Activated naive CD8-positive, alpha-beta T cell (primary cell): ENCODE measurements around the gene CALY.
A peak's percentile ranks its signal among the peaks of the same experiment; 100 is the strongest.

ENCODE experiments used
- H3K27ac Mint-ChIP-seq: one replicate; pipeline ENCODE4 v1.8.0; 2021; ENCODE audit warnings: mixed read lengths
- H3K27me3 Mint-ChIP-seq: one replicate; pipeline ENCODE4 v1.8.0; 2021; ENCODE audit warnings: mixed read lengths
- H3K36me3 Mint-ChIP-seq: one replicate; pipeline ENCODE4 v1.8.0; 2021; ENCODE audit warnings: mixed read lengths
- H3K4me1 Mint-ChIP-seq: one replicate; pipeline ENCODE4 v1.8.0; 2021; ENCODE audit warnings: low read depth, mixed read lengths
- H3K4me3 Mint-ChIP-seq: one replicate; pipeline ENCODE4 v1.8.0; 2021; ENCODE audit warnings: mild to moderate bottlenecking, mixed read lengths
- H3K9me3 Mint-ChIP-seq: one replicate; pipeline ENCODE4 v1.8.0; 2021; ENCODE audit warnings: low read depth, mixed read lengths

CALY gene

DNA sequence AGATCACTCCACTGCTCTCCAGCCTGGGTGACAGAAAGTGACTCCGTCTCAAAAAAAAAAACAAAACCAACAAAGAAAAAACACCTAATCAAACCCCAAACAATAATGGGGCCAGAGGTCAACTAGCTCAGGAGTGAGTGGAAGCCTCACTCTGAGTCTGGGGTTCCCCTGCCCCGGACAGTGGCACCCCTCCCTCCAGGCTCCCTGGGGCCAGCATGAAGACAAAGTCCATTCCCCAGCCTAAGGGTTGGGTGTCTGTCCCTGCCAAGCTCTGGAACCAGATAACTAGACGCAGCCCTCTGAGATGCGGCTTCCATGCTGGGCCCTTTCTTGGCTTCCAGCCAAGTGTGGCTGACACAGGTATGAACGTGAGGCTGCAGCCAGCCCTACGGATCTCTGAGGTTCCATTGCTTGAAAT is 22.9 kb upstream of the CALY start:
- H3K9me3 Mint-ChIP-seq: no peaks in the 10 kb centered on the region
- no peaks in the 10 kb centered on the region for H3K36me3 Mint-ChIP-seq
- H3K4me3 Mint-ChIP-seq: no peak overlapping the region
- H3K4me1 Mint-ChIP-seq: peaks cover 9% of the 10 kb centered on the region
- no peaks in the 10 kb centered on the region for H3K27me3 Mint-ChIP-seq
- H3K27ac Mint-ChIP-seq: no peak overlapping the region

DNA sequence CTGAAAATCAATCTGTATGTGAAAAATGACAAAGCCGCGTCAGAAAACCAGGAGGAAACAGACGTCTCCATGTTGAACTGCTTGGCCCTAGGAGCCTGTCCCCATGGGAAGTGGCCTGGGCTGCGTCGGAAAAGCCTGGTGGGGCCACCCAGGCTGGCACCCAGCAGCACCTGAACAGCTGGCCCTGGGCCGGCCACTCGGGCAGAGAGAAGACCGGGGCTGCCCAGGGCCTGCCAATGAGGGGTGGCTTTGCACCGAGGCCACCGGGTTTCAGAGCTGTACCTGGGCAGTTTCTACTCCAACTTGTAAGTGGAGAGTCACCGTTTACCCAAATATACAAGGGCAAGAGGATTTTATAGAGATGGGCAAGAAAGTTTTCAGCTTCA is 22.2 kb upstream of the CALY start:
- H3K27me3 Mint-ChIP-seq: no peaks in the 10 kb centered on the region
- no peaks in the 10 kb centered on the region for H3K9me3 Mint-ChIP-seq
- H3K4me3 Mint-ChIP-seq: no peak overlapping the region
- H3K27ac Mint-ChIP-seq: no peak overlapping the region
- no peaks in the 10 kb centered on the region for H3K36me3 Mint-ChIP-seq
- peaks cover 9% of the 10 kb centered on the region for H3K4me1 Mint-ChIP-seq

GRCh38 chr10:133358162-133358924 is 21.6 kb upstream of the CALY start:
- no peaks in the 10 kb centered on the region for H3K36me3 Mint-ChIP-seq
- H3K27ac Mint-ChIP-seq: no peak overlapping the region
- H3K4me3 Mint-ChIP-seq: no peak overlapping the region
- peaks cover 9% of the 10 kb centered on the region for H3K4me1 Mint-ChIP-seq
- no peaks in the 10 kb centered on the region for H3K27me3 Mint-ChIP-seq
- no peaks in the 10 kb centered on the region for H3K9me3 Mint-ChIP-seq

- Mint-ChIP-seq H3K36me3 (no peaks in the 10 kb centered on the region), H3K27ac (no peak within 1 kb of the TSS), H3K27me3 (no peaks in the 10 kb centered on the region), H3K4me1 (peaks cover 9% of the 10 kb centered on the region), H3K9me3 (no peaks in the 10 kb centered on the region), H3K4me3 (peak within 1 kb of the TSS; percentile 75)
Observed at GRCh38 chr10:133357285-133358161, 20.8 kb upstream of the CALY start, which contains the start of gene FUOM. FUOM (minus strand) TSS chr10:133358019; CDS start chr10:133358007, 12 bp downstream.

DNA sequence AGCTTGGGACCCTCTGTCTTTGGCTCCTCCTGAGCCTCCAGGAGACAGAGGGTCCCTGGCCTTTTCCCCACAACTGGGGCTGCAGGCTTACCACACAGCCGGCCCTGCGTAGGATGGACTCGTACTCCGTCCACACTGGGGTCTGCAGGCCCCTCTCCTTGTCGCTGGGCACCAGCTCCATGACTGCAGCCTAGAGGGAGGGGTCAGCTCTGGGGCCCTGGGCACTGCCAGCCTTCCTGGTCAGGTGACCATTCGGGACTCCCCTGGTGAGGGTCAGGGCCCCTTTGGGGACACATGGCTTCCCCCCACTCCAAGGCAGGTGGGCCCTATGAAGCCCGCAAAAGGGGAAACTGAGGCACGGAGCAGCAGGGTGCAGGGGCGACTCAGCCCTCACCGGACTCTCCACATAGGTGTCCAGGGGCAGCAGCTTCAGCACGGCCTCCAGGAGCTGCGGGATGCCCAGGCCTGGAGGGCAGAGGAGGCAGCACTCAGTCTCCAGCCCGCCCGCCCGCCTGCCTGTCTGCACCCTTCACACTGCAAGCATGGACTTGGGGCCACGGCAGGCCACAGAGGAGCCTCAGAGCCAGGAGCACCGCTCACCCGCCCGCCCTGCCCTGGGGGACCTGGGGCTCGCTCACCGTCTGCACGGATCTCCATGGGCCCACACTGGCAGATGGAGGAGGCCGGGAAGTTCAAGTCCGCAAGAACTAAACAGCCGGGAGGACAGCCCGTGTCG is 20.0 kb upstream of the CALY start:
- H3K4me3 Mint-ChIP-seq: peak overlapping the region; percentile 75
- H3K4me1 Mint-ChIP-seq: peaks cover 6% of the 10 kb centered on the region
- H3K27ac Mint-ChIP-seq: no peak overlapping the region
- no peaks in the 10 kb centered on the region for H3K36me3 Mint-ChIP-seq
- H3K27me3 Mint-ChIP-seq: no peaks in the 10 kb centered on the region
- H3K9me3 Mint-ChIP-seq: no peaks in the 10 kb centered on the region

- Mint-ChIP-seq H3K4me3 (peak overlapping the region; percentile 74), H3K36me3 (no peaks in the 10 kb centered on the region), H3K27me3 (no peaks in the 10 kb centered on the region), H3K9me3 (no peaks in the 10 kb centered on the region), H3K4me1 (peaks cover 3% of the 10 kb centered on the region), H3K27ac (no peak overlapping the region)
Observed at GRCh38 chr10:133355991-133356390, 19.3 kb upstream of the CALY start.

DNA sequence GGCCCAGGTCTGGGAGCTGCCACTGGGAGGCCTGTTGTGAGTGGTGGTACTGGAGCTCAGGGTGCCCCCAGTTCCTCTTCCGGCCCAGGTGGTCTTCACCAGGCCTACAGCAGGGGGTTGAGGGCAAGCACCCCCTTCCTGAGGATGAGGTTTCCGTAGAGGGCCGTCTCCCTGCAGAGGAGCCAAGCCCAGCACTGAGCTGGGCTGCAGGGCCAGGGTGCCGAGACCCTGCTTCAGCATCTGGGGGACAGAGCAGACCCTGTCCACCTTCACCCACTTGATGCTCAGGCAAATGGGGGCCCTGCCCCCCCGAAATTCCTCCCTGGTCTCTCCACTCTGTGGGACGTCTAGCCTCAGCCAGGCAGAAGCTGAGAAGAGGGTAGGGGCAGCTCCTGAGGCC is 18.6 kb upstream of the CALY start:
- Mint-ChIP-seq H3K27me3 (no peaks in the 10 kb centered on the region), H3K9me3 (no peaks in the 10 kb centered on the region), H3K27ac (no peak overlapping the region), H3K4me1 (peaks cover 3% of the 10 kb centered on the region), H3K36me3 (no peaks in the 10 kb centered on the region), H3K4me3 (no peak overlapping the region)

DNA sequence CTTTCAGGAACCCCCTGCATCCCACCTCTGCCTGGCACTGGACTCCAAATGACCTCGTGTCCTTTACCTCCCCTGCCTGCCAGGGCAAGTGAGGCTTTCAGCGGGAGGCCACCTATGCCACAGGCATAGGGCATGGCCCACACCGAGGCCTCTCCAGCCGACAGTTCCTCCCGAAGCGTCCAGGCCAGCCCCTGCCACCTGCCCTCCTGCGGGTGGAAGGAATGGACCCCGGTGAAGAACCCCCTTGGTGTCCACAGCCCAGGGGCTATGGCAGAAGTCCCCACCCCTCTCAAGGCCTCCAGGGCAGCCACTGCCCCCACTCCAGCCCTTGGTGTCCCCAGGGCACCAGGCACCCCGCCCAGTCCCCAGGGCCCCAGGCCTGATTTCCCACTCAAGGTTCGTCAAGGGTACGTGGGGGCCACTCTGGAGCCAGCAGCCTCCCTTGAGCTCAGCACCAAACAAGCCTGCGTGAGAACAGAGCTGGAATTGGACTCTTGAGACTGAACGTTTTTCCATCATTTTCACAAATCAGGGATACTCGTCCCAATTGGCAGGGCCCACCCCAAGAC is 18.1 kb upstream of the CALY start:
- Mint-ChIP-seq H3K4me1 (peaks cover 3% of the 10 kb centered on the region), H3K4me3 (no peak overlapping the region), H3K27ac (no peak overlapping the region), H3K9me3 (no peaks in the 10 kb centered on the region), H3K27me3 (no peaks in the 10 kb centered on the region), H3K36me3 (no peaks in the 10 kb centered on the region)

DNA sequence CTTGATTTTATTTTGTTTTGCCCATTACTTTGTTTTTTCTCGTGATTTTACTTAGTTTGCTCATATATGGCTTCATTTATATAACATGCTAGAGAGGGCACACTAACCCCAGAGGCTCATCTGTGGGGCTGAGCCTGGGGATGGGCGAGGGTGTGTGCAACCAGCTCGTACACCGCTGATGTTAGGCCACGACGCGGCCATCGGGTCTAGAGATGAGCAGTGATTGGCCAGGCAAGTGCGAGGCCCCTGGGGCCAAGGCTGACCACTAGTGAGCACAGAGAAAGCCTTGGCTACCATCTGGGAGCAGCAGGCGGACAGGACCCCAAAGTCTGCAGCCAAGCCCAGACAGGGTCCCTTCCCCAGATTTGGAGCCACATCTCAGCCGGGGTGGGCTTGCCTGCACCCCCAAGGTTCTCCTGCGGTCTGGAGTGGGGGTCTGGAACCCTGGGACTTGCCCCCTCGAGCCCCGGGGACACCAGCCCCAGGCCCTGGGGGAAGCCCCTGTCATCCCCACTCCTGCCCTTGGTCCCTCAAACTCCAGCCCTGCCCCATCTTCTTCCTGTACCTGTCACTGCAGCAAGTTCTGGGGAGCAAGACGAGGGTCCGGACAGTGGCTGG is 17.4 kb upstream of the CALY start:
- Mint-ChIP-seq H3K36me3 (no peaks in the 10 kb centered on the region), H3K27me3 (peaks cover 2% of the 10 kb centered on the region), H3K4me1 (peaks cover 5% of the 10 kb centered on the region), H3K27ac (no peak overlapping the region), H3K9me3 (no peaks in the 10 kb centered on the region), H3K4me3 (no peak overlapping the region)

GRCh38 chr10:133353202-133353959 is 16.7 kb upstream of the CALY start:
- no peaks in the 10 kb centered on the region for H3K36me3 Mint-ChIP-seq
- H3K4me1 Mint-ChIP-seq: peaks cover 5% of the 10 kb centered on the region
- H3K27me3 Mint-ChIP-seq: peaks cover 4% of the 10 kb centered on the region
- no peak overlapping the region for H3K4me3 Mint-ChIP-seq
- H3K27ac Mint-ChIP-seq: no peak overlapping the region
- no peaks in the 10 kb centered on the region for H3K9me3 Mint-ChIP-seq

GRCh38 chr10:133351408-133352318 is 15.0 kb upstream of the CALY start:
- Mint-ChIP-seq H3K27me3 (peaks cover 4% of the 10 kb centered on the region), H3K4me3 (no peak overlapping the region), H3K4me1 (peaks cover 5% of the 10 kb centered on the region), H3K27ac (no peak overlapping the region), H3K36me3 (no peaks in the 10 kb centered on the region), H3K9me3 (no peaks in the 10 kb centered on the region)

GRCh38 chr10:133350950-133351329 is 14.2 kb upstream of the CALY start:
- Mint-ChIP-seq H3K4me3 (no peak overlapping the region), H3K27me3 (peaks cover 4% of the 10 kb centered on the region), H3K36me3 (no peaks in the 10 kb centered on the region), H3K9me3 (no peaks in the 10 kb centered on the region), H3K4me1 (peaks cover 2% of the 10 kb centered on the region), H3K27ac (no peak overlapping the region)

- Mint-ChIP-seq H3K4me1 (peaks cover 2% of the 10 kb centered on the region), H3K9me3 (no peaks in the 10 kb centered on the region), H3K36me3 (no peaks in the 10 kb centered on the region), H3K27me3 (peaks cover 9% of the 10 kb centered on the region), H3K4me3 (no peak overlapping the region), H3K27ac (no peak overlapping the region)
Observed at GRCh38 chr10:133350283-133350949, 13.7 kb upstream of the CALY start.
